ENCODE data around the gene FAHD2A. TPM values are rescaled to one million over a fixed set of nuclear protein-coding genes. Genes with fewer than 3 reads are reported as not detected.

FAHD2A gene
- total RNA-seq, 1 donor from 2014 or later, result 36.4 TPM

DNA sequence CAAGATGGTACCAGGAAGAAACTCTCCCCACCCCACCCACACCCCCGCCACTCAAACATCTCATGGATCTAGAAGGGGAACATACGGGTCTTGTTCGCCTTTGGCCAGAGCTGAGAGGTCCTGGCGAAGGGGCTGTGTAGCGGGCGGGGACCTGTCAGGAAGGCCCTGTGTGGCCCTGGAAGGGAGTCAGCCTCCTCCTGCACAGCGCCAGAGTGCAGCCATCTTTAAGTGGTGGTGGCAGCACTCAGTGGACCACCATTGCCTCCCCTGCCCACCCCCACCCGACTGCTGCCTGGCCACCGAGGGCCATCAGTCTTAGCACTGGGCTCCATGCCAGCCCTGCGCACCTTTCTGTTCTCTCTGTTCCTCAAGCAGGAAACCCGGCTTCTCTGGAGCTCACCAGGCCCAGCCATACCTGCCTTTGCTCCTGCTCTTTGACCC lies 11.6 kb upstream of the FAHD2A start:
- H3K4me3 ChIP-seq, result no peak overlapping the region
- no peak overlapping the region for H3K27ac ChIP-seq
- peaks cover 18% of the 10 kb centered on the region for H3K27me3 ChIP-seq
- no peaks in the 10 kb centered on the region for H4K20me1 ChIP-seq (ENCODE audit: low read depth)
- DNase-seq (ENCODE audit: low spot score), result no peak
- H3K4me3 Mint-ChIP-seq, result no peak overlapping the region
- H3K4me1 Mint-ChIP-seq, result peaks cover 6% of the 10 kb centered on the region
- no peaks in the 10 kb centered on the region for H3K36me3 ChIP-seq
- TF ChIP-seq EZH2phosphoT487 (IDR thresholded peaks at IDR 0.05) (no peak), EZH2 (IDR thresholded peaks at IDR 0.05) (no peak)
- TF ChIP-seq, protein P1, sequence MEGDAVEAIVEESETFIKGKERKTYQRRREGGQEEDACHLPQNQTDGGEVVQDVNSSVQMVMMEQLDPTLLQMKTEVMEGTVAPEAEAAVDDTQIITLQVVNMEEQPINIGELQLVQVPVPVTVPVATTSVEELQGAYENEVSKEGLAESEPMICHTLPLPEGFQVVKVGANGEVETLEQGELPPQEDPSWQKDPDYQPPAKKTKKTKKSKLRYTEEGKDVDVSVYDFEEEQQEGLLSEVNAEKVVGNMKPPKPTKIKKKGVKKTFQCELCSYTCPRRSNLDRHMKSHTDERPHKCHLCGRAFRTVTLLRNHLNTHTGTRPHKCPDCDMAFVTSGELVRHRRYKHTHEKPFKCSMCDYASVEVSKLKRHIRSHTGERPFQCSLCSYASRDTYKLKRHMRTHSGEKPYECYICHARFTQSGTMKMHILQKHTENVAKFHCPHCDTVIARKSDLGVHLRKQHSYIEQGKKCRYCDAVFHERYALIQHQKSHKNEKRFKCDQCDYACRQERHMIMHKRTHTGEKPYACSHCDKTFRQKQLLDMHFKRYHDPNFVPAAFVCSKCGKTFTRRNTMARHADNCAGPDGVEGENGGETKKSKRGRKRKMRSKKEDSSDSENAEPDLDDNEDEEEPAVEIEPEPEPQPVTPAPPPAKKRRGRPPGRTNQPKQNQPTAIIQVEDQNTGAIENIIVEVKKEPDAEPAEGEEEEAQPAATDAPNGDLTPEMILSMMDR (IDR thresholded peaks at IDR 0.05), result no peak
- H3K4me2 ChIP-seq, result no peak overlapping the region
- H3K79me2 ChIP-seq (ENCODE audit: low read depth), result no peaks in the 10 kb centered on the region
- H3K27ac Mint-ChIP-seq, result peak overlapping the region; percentile 53
- peaks cover 4% of the 10 kb centered on the region for H3K27me3 Mint-ChIP-seq (ENCODE audit: insufficient read depth, low read depth)
- no peak overlapping the region for H3K9ac ChIP-seq
- no peak overlapping the region for H2AFZ ChIP-seq (replicated peaks)
- H3K36me3 Mint-ChIP-seq, result no peaks in the 10 kb centered on the region
- H3F3A ChIP-seq (ENCODE audit: low read depth), result no peaks in the 10 kb centered on the region
- H3K9me3 Mint-ChIP-seq, result no peaks in the 10 kb centered on the region
- H3K9me3 ChIP-seq (ENCODE audit: low read depth), result no peaks in the 10 kb centered on the region
- no peaks in the 10 kb centered on the region for H3K4me1 ChIP-seq

DNA sequence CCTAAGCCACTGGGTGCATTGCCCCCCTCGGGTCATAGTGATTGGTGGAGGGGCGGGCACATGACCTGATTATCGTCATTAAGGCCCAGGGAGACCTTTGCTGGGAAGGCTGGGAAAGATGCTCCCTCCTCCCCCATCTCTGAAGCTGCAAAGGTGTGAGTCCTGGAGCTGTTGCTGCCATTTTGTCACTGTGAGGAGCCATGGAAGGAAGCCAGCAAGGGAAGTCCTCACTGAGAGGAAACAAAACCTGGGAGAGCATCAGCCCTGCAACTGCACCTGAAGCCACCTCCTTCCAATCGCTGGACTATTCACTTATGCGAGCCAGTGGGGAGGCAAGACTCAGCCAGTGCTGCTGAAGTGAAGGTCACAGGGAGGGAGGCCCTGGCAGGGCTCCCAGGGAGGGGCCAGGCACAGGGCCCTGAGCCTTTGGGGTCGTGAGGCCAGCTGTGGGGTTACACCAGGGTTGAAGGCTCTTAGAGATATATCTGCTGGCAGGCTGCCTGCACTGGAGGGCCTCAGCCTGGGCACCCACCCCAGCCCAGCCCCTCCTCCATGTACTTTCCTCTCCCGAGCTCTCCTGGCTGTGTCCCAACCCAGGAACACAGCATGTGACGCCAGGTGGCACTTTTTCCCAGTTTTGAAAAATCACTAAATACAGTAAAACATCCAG lies 10.7 kb upstream of the FAHD2A start:
- Mint-ChIP-seq H3K36me3 (no peaks in the 10 kb centered on the region), H3K9me3 (no peaks in the 10 kb centered on the region), H3K4me1 (peaks cover 3% of the 10 kb centered on the region), H3K27ac (peak overlapping the region; percentile 53), H3K4me3 (no peak overlapping the region), H3K27me3 (ENCODE audit: insufficient read depth, low read depth) (peaks cover 4% of the 10 kb centered on the region)
- no peak overlapping the region for H2AFZ ChIP-seq (replicated peaks)
- no peaks in the 10 kb centered on the region for H3F3A ChIP-seq (ENCODE audit: low read depth)
- no peaks in the 10 kb centered on the region for H3K36me3 ChIP-seq
- H3K9me3 ChIP-seq (ENCODE audit: low read depth), result no peaks in the 10 kb centered on the region
- no peak overlapping the region for H3K9ac ChIP-seq
- H4K20me1 ChIP-seq (ENCODE audit: low read depth), result no peaks in the 10 kb centered on the region
- DNase-seq (ENCODE audit: low spot score), result no peak
- H3K79me2 ChIP-seq (ENCODE audit: low read depth), result no peaks in the 10 kb centered on the region
- no peak overlapping the region for H3K4me2 ChIP-seq
- no peaks in the 10 kb centered on the region for H3K4me1 ChIP-seq
- H3K27me3 ChIP-seq, result peaks cover 18% of the 10 kb centered on the region
- no peak overlapping the region for H3K4me3 ChIP-seq
- no peak overlapping the region for H3K27ac ChIP-seq
- TF ChIP-seq EZH2 (IDR thresholded peaks at IDR 0.05) (no peak), EZH2phosphoT487 (IDR thresholded peaks at IDR 0.05) (no peak)
- TF ChIP-seq, protein P1 (IDR thresholded peaks at IDR 0.05), result no peak

DNA sequence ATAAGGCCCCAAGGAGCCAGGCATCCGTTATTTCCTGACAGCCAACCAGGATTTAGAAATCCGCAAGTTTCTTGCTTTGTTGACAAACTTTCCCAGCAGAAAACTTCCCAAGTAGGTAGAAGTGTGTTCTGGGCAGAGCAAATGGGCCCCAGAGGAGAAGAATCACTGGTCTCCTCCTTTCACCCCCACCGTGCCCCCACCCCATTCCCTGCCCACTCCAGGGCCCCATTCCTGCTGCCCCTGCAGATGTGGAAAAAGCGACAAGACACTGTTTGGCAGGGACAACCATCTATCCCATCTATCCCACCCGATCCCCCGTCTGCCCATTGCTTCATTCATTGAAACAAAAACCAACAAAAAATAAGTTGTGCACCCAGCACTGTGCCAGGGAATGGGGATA lies 10.2 kb upstream of the FAHD2A start:
- Histone ChIP-seq H3K36me3 (no peaks in the 10 kb centered on the region), H4K20me1 (ENCODE audit: low read depth) (no peaks in the 10 kb centered on the region), H3K27me3 (peaks cover 18% of the 10 kb centered on the region), H3K4me2 (no peak overlapping the region), H3K4me1 (no peaks in the 10 kb centered on the region), H3F3A (ENCODE audit: low read depth) (no peaks in the 10 kb centered on the region), H3K4me3 (no peak overlapping the region), H3K27ac (no peak overlapping the region), H2AFZ (replicated peaks) (no peak overlapping the region), H3K79me2 (ENCODE audit: low read depth) (no peaks in the 10 kb centered on the region), H3K9ac (no peak overlapping the region), H3K9me3 (ENCODE audit: low read depth) (no peaks in the 10 kb centered on the region)
- Mint-ChIP-seq H3K4me3 (no peak overlapping the region), H3K27me3 (ENCODE audit: insufficient read depth, low read depth) (peaks cover 4% of the 10 kb centered on the region), H3K4me1 (peaks cover 8% of the 10 kb centered on the region), H3K36me3 (no peaks in the 10 kb centered on the region), H3K9me3 (no peaks in the 10 kb centered on the region), H3K27ac (no peak overlapping the region)
- no peak for DNase-seq (ENCODE audit: low spot score)
- TF ChIP-seq EZH2phosphoT487 (IDR thresholded peaks at IDR 0.05), result no peak

DNA sequence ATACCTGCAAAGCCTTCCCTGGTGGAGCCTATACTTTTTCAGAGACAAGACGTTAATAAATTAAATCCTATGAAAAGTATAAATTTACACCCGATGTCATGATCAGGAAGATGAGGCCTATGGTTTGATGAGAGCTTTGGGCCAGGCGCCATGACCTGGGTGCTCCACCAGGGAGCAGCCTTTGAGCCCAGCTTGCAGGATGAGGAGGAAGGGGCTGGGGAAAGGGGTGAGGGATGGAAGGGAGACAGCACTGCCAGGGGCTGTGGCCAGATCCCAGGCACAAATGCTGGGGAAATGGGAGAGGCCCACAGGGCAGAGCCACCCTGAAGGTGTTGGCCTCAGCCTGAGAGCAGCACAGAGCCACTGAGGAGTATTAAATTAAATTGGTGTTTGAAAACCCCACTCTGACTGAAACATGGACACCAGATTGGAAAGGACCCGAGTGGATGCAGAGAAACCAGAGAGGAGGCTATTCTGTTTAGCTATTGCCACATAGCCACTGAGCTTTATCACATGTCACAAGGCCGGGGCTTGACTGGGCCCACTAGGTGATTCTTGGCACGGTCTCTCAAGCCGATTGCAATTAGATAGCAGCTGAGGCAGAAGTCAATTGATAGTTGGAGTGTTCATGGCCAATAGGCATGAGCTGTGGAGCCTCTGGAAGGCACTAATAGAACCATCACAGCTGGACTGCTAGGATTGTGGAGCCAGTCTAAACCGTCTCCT lies 9.6 kb upstream of the FAHD2A start:
- H3K36me3 Mint-ChIP-seq, result no peaks in the 10 kb centered on the region
- Histone ChIP-seq H3F3A (ENCODE audit: low read depth) (no peaks in the 10 kb centered on the region), H3K4me2 (no peak overlapping the region), H3K4me3 (no peak overlapping the region), H2AFZ (replicated peaks) (no peak overlapping the region), H3K27me3 (peaks cover 17% of the 10 kb centered on the region), H3K79me2 (ENCODE audit: low read depth) (no peaks in the 10 kb centered on the region), H4K20me1 (ENCODE audit: low read depth) (no peaks in the 10 kb centered on the region), H3K36me3 (no peaks in the 10 kb centered on the region), H3K9ac (no peak overlapping the region), H3K27ac (no peak overlapping the region), H3K9me3 (ENCODE audit: low read depth) (no peaks in the 10 kb centered on the region), H3K4me1 (no peaks in the 10 kb centered on the region)
- no peak overlapping the region for H3K27ac Mint-ChIP-seq
- no peak overlapping the region for H3K4me3 Mint-ChIP-seq
- peaks cover 4% of the 10 kb centered on the region for H3K27me3 Mint-ChIP-seq (ENCODE audit: insufficient read depth, low read depth)
- TF ChIP-seq EZH2phosphoT487 (IDR thresholded peaks at IDR 0.05) (no peak), EZH2 (IDR thresholded peaks at IDR 0.05) (no peak)
- TF ChIP-seq, protein P1 (IDR thresholded peaks at IDR 0.05), result peak; percentile 32
- H3K4me1 Mint-ChIP-seq, result peaks cover 8% of the 10 kb centered on the region
- DNase-seq (ENCODE audit: low spot score), result no peak
- H3K9me3 Mint-ChIP-seq, result no peaks in the 10 kb centered on the region
